ENCODE data around the gene FIG4.
"Not testable (repeated sequence)": the region's sequence is repeated elsewhere in the genome, so short reads cannot be mapped to it uniquely, and the experiment has no call there.

FIG4 gene

GRCh38 chr6:109864050-109864449 lies 173.0 kb downstream of the FIG4 start:
- no peak for DNase-seq

- DNase-seq = no peak
Measured at GRCh38 chr6:109865968-109866367, 174.9 kb downstream of the FIG4 start.

- no peak for DNase-seq
Measured at GRCh38 chr6:109867009-109867969, 176.2 kb downstream of the FIG4 start.

- no peak for DNase-seq
Measured at GRCh38 chr6:109867970-109868358, 176.9 kb downstream of the FIG4 start.

GRCh38 chr6:109869398-109870088 lies 178.4 kb downstream of the FIG4 start:
- DNase-seq = not testable (repeated sequence)

- no peak for DNase-seq
Measured at GRCh38 chr6:109870089-109870410, 179.0 kb downstream of the FIG4 start.

GRCh38 chr6:109872549-109872948 lies 181.5 kb downstream of the FIG4 start:
- DNase-seq = no peak

- no peak for DNase-seq
Measured at GRCh38 chr6:109872968-109873545, 182.0 kb downstream of the FIG4 start.

- no peak for DNase-seq
Measured at GRCh38 chr6:109874086-109874485, 183.0 kb downstream of the FIG4 start.

GRCh38 chr6:109874621-109875020 lies 183.5 kb downstream of the FIG4 start:
- DNase-seq = no peak

Data from NK-92 treated with Interleukin-12 subunit alpha and Interleukin-12 subunit beta, amount 100 ng/mL, for 24 hours (cell line).